H9 (cell line): ENCODE data around the gene CPNE5. TPM values are rescaled to one million over a fixed set of nuclear protein-coding genes. Genes with fewer than 3 reads are reported as not detected.

ENCODE experiments used
- DNase-seq: peaks from one replicate; pipeline ENCODE4 v3.0.0-alpha.2; 2017
- H2AFZ ChIP-seq: one replicate; pipeline ENCODE4 v1.6.1; 2013; ENCODE audit warnings: mild to moderate bottlenecking, low read length, control low read depth, moderate library complexity
- H2AK5ac ChIP-seq: 2 replicates; pipeline ENCODE4 v1.6.1; 2013; ENCODE audit warnings: low read length, control low read depth, mixed read lengths; ENCODE audit not compliant: insufficient read length
- H2BK120ac ChIP-seq: one replicate; pipeline ENCODE4 v1.6.1; 2013; ENCODE audit warnings: low read depth, mild to moderate bottlenecking, low read length, control low read depth, inconsistent platforms; ENCODE audit not compliant: poor library complexity, severe bottlenecking
- H2BK12ac ChIP-seq: 2 replicates; pipeline ENCODE4 v1.6.1; 2013; ENCODE audit warnings: low read length, control low read depth, mixed read lengths, low read depth; ENCODE audit not compliant: insufficient read length
- H2BK15ac ChIP-seq: 2 replicates; pipeline ENCODE4 v1.6.1; 2013; ENCODE audit warnings: low read depth, low read length, control low read depth
- H2BK20ac ChIP-seq: one replicate; pipeline ENCODE4 v1.6.1; 2013; ENCODE audit warnings: low read depth, mild to moderate bottlenecking, low read length, control low read depth, inconsistent platforms; ENCODE audit not compliant: poor library complexity, severe bottlenecking
- H2BK5ac ChIP-seq: 2 replicates; pipeline ENCODE4 v1.6.1; 2013; ENCODE audit warnings: low read length, control low read depth, mixed read lengths; ENCODE audit not compliant: insufficient read length
- H3K14ac ChIP-seq: 2 replicates; pipeline ENCODE4 v1.6.1; 2013; ENCODE audit warnings: low read length, control low read depth; ENCODE audit not compliant: insufficient read depth
- H3K18ac ChIP-seq: 2 replicates; pipeline ENCODE4 v1.6.1; 2013; ENCODE audit warnings: low read depth, mild to moderate bottlenecking, mixed read lengths, low read length, control low read depth; ENCODE audit not compliant: insufficient read length
- H3K23ac ChIP-seq: 2 replicates; pipeline ENCODE4 v1.6.1; 2013; ENCODE audit warnings: low read length, control low read depth, mixed read lengths, low read depth; ENCODE audit not compliant: insufficient read length
- H3K23me2 ChIP-seq: 2 replicates; pipeline ENCODE4 v1.6.1; 2013; ENCODE audit warnings: low read depth, mild to moderate bottlenecking, mixed read lengths, low read length, control low read depth; ENCODE audit not compliant: insufficient read length, poor library complexity, severe bottlenecking
- H3K27ac ChIP-seq: 2 replicates; pipeline ENCODE4 v1.5.1; 2013; ENCODE audit warnings: low read length, control low read depth, mixed read lengths, low read depth; ENCODE audit not compliant: insufficient read length
- H3K27me3 ChIP-seq: 2 replicates; pipeline ENCODE4 v1.6.1; 2013; ENCODE audit warnings: low read length, control low read depth, inconsistent platforms; ENCODE audit not compliant: insufficient read depth
- H3K4ac ChIP-seq: 2 replicates; pipeline ENCODE4 v1.6.1; 2013; ENCODE audit warnings: low read depth, mild to moderate bottlenecking, control low read depth, inconsistent platforms, low read length, moderate library complexity
- H3K4me1 ChIP-seq: 2 replicates; pipeline ENCODE4 v1.6.1; 2013; ENCODE audit warnings: low read length, control low read depth, inconsistent platforms; ENCODE audit not compliant: insufficient read depth
- H3K4me2 ChIP-seq: 2 replicates; pipeline ENCODE4 v1.6.1; 2013; ENCODE audit warnings: low read length, control low read depth, mixed read lengths; ENCODE audit not compliant: insufficient read length, insufficient read depth
- H3K56ac ChIP-seq: 2 replicates; pipeline ENCODE4 v1.6.1; 2013; ENCODE audit warnings: low read depth, mild to moderate bottlenecking, mixed read lengths, low read length, control low read depth; ENCODE audit not compliant: insufficient read length
- H3K79me1 ChIP-seq: 2 replicates; pipeline ENCODE4 v1.6.1; 2013; ENCODE audit warnings: low read depth, mild to moderate bottlenecking, moderate library complexity, low read length, control low read depth, inconsistent platforms; ENCODE audit not compliant: insufficient read depth, poor library complexity, severe bottlenecking
- H3K79me2 ChIP-seq: 2 replicates; pipeline ENCODE4 v1.6.1; 2013; ENCODE audit warnings: low read length, control low read depth, inconsistent platforms; ENCODE audit not compliant: insufficient read depth
- H3K9ac ChIP-seq: 2 replicates; pipeline ENCODE4 v1.6.1; 2013; ENCODE audit warnings: low read length, control low read depth, mixed read lengths; ENCODE audit not compliant: insufficient read length; ENCODE audit errors: extremely low read depth
- H3K9me3 ChIP-seq: one replicate; pipeline ENCODE4 v1.6.1; 2013; ENCODE audit warnings: low read depth, low read length, inconsistent platforms; ENCODE audit not compliant: control insufficient read depth
- H3T11ph ChIP-seq: one replicate; pipeline ENCODE4 v1.6.1; 2013; ENCODE audit warnings: mild to moderate bottlenecking, low read length, control low read depth, inconsistent platforms
- H4K20me1 ChIP-seq: one replicate; pipeline ENCODE4 v1.6.1; 2013; ENCODE audit not compliant: control insufficient read depth, insufficient read length, insufficient read depth
- H4K5ac ChIP-seq: 2 replicates; pipeline ENCODE4 v1.6.1; 2013; ENCODE audit warnings: low read depth, mild to moderate bottlenecking, mixed read lengths, low read length, control low read depth; ENCODE audit not compliant: insufficient read length
- H4K8ac ChIP-seq: replicated peaks from 2 replicates; pipeline ENCODE4 v1.6.1; 2013; ENCODE audit warnings: low read length, control low read depth, mixed read lengths, low read depth; ENCODE audit not compliant: insufficient read length
- H4K91ac ChIP-seq: 2 replicates; pipeline ENCODE4 v1.6.1; 2013; ENCODE audit warnings: low read depth, mild to moderate bottlenecking, moderate library complexity, mixed read lengths, low read length, control low read depth; ENCODE audit not compliant: insufficient read length
- H3K27ac Mint-ChIP-seq, 3 experiments: 2 replicates in 2 of 3; 3 replicates in 1 of 3; pipeline ENCODE4 v1.8.0; 2020 to 2021; ENCODE audit warnings: mixed read lengths in 3 of 3, mild to moderate bottlenecking in 1 of 3, moderate library complexity in 1 of 3
- H3K27me3 Mint-ChIP-seq: 2 replicates; pipeline ENCODE4 v1.8.0; 2021; ENCODE audit warnings: low read depth, mild to moderate bottlenecking, moderate library complexity, mixed read lengths
- H3K36me3 Mint-ChIP-seq, 3 experiments: 2 replicates in 2 of 3; 3 replicates in 1 of 3; pipeline ENCODE4 v1.8.0; 2020 to 2021; ENCODE audit warnings: low read depth in 3 of 3, mixed read lengths in 3 of 3; ENCODE audit not compliant: insufficient read depth in 1 of 3
- H3K4me1 Mint-ChIP-seq, 2 experiments: 2 replicates each; pipeline ENCODE4 v1.8.0; 2020; ENCODE audit warnings: mixed read lengths in 2 of 2
- H3K4me3 Mint-ChIP-seq, 2 experiments: 2 replicates in 1 of 2; 3 replicates in 1 of 2; pipeline ENCODE4 v1.8.0; 2020 to 2021; ENCODE audit warnings: mild to moderate bottlenecking in 2 of 2, mixed read lengths in 2 of 2, moderate library complexity in 1 of 2
- H3K9me3 Mint-ChIP-seq, 2 experiments: 2 replicates in 1 of 2; 3 replicates in 1 of 2; pipeline ENCODE4 v1.8.0; 2020; ENCODE audit warnings: mild to moderate bottlenecking in 2 of 2, mixed read lengths in 2 of 2, moderate library complexity in 1 of 2
- CTCF ChIP-seq: fragments of 200-600 bp; sonication (generic); conservative IDR thresholded peaks from 3 replicates; pipeline ENCODE4 v1.8.0; 2021; ENCODE audit warnings: antibody characterized with exemption, mild to moderate bottlenecking
- WGBS: extraction: QIAGEN DNeasy Blood & Tissue Kit; methylation state at CpG from one replicate; pipeline ENCODE4 v1.1.7; 2013; ENCODE audit warnings: missing lambda C conversion rate, low lambda C conversion rate, mixed read lengths; ENCODE audit not compliant: insufficient read length; ENCODE audit errors: extremely low coverage; 5-methylcytosine and 5-hydroxymethylcytosine counted together
- total RNA-seq: library from RNA; stranded (reverse); gene quantifications from 2 replicates; pipeline ENCODE4 v1.2.1, GENCODE V29; 2021

Gene CPNE5
- total RNA-seq, 1 experiment from 2014 or later, result 0.52 TPM

GRCh38 chr6:36800223-36801076 lies 38.8 kb downstream of the CPNE5 start:
- Mint-ChIP-seq H3K4me1 (peaks cover 11 to 28% of the 10 kb centered on the region in 2 experiments), H3K36me3 (no peaks in the 10 kb centered on the region), H3K27me3 (peaks cover 14% of the 10 kb centered on the region), H3K4me3 (no peak overlapping the region; a peak in 1 of 5 replicates), H3K9me3 (peaks cover 0 to 2% of the 10 kb centered on the region in 2 experiments; a peak in 1 of 5 replicates), H3K27ac (no peak overlapping the region)
- Histone ChIP-seq H3K9me3 (no peaks in the 10 kb centered on the region), H3K27ac (no peak overlapping the region), H3K79me1 (no peaks in the 10 kb centered on the region), H2BK12ac (no peak overlapping the region), H4K91ac (no peak overlapping the region), H3K23ac (no peak overlapping the region), H3K27me3 (no peaks in the 10 kb centered on the region), H4K8ac (no peak overlapping the region), H2AFZ (no peak overlapping the region), H3K23me2 (no peaks in the 10 kb centered on the region), H4K20me1 (no peaks in the 10 kb centered on the region), H3K79me2 (no peaks in the 10 kb centered on the region), H3K14ac (no peak overlapping the region), H3T11ph (no peak overlapping the region), H3K9ac (no peak overlapping the region), H3K18ac (no peak overlapping the region), H2BK20ac (no peak overlapping the region), H2BK120ac (no peak overlapping the region), H2BK15ac (no peak overlapping the region), H3K56ac (no peak overlapping the region), H3K4me2 (no peak overlapping the region), H3K4ac (no peak overlapping the region), H2BK5ac (no peak overlapping the region), H2AK5ac (no peak overlapping the region), H4K5ac (no peak overlapping the region), H3K4me1 (no peaks in the 10 kb centered on the region; the same call in 1 of the 2 replicates)
- DNase-seq, result no peak
- WGBS, result no CpG with 5 or more reads among the region's 10 CpGs
- TF ChIP-seq CTCF, result no peak
